Head of caudate nucleus (tissue), 42 donors: ENCODE data around the gene PIBF1.
"Not testable (repeated sequence)": the region's sequence is repeated elsewhere in the genome, so short reads cannot be mapped to it uniquely, and the experiment has no call there.

Experiments
- DNase-seq, 42 donors: peaks; one replicate each; pipeline versions ENCODE4 v3.0.0 to v3.0.0-alpha.2; 2020 to 2021; ENCODE audit warnings: mixed read lengths in 7 of 42
- intact Hi-C: fragments of 100-400 bp; cut with DNase I; formaldehyde crosslinking; loops from one replicate; pipeline ENCODE4 v1.15.0; 2022

The PIBF1 gene

DNA sequence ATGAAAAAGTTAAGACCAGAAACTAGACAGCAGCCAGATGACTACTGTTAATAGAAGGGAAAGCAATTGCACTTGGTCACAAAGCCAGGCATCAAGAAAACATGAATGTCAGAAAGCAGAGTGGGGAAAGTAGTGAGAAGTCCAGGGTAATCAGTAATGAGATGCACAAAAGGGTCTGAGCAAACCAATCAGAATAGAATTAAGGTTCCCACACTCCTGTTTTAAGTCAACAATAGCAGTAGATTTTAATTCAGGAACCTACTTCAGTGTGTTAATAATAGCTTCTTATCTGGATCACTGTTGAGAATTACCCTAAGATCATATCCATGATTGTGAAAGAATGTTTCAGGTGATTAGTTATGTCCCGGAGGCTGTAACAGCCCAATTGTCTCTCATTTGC is 204.3 kb downstream of the PIBF1 start:
- intact Hi-C loops, result no loop called here
- no peak for DNase-seq

DNA sequence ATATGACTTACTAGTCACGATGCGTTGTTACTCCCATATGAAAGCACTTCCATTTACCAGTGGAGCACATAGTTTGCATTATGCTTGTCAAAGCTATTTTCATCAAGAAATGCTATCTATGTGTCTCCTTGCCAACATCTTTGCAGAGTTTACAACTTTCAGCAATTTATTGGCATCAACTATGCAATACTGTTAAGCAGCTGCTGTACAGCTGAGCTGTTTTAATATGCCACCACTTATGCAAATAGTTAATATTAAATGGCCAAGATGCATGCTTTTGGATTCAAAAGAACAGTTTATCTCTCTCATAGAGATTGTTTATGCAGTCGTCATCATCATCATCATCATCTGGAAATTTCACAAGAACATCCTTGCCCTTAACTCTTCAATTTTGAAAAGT is 209.0 kb downstream of the PIBF1 start:
- intact Hi-C loops, result no loop called here

DNA sequence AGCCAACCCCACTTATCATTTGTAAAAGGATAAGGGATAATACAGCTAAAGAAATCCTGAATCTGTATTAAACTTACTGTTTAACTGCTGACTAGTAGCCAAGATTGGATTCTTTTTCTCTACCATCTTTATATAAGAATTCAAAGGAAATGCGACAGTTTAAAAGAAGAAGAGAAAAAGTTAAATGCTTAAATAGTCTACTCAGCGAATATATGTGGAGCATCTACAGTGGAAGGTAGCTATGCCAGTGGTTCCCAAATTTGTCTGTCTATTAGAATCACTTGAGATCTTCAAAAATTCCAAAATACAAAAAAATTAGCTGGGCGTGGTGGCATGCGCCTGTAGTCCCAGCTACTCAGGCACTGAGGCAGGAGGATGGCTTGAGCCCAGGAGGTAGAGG is 216.1 kb downstream of the PIBF1 start:
- no peak for DNase-seq
- intact Hi-C loops, result no loop called here

More for the DNA sequence above, 209.0 kb downstream of the PIBF1 start:
- no peak for DNase-seq

DNA sequence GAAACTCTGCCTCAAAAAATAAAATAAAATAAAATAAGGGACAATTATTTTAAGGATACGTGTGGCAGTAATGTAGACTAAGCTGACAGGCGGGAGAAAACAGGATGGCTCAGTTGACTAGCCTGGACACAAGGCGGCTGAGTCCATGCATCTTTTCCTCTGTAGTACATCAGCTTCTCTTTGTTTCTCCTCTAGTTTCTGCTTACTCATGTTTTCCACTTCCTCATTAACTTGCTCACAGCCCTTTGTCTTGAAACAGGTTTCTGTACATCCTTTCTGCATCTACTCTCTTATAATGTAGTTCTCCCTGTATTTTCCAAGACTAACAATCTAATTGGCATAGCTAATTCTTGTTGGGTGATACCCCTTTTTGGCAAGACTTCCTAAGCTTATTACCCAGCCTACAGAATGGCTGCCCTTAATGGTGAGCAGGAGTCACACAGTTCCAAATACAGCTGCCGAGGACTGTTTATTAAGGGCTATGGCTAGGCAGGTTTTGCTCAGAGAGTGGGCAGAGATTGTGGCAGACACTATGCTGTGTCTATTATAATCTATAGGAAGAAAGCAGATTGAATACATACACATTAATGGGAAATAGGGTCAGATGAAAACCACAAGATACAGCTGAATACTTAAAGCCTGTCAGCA is 218.2 kb downstream of the PIBF1 start:
- intact Hi-C loops, result no loop called here
- no peak for DNase-seq

DNA sequence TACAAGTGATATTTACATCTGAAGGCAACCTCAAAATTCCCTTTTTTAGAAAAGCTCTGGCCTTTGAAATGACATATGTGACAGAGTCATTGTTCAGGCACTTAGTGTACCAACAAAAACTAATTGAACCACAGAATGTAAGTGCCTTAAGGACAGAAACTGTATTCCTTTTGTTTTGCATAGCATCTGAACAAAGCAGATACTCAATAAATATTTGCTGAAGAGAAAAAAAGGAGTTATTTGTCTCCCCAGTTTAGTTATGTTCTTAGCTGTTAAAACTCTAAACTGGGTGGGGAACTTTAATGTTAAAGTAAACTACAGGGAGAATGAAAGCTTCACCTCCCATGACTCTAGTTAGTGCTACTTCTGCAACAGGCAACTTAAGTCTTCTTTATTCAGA is 220.0 kb downstream of the PIBF1 start:
- no peak for DNase-seq
- intact Hi-C loops, result no loop called here

DNA sequence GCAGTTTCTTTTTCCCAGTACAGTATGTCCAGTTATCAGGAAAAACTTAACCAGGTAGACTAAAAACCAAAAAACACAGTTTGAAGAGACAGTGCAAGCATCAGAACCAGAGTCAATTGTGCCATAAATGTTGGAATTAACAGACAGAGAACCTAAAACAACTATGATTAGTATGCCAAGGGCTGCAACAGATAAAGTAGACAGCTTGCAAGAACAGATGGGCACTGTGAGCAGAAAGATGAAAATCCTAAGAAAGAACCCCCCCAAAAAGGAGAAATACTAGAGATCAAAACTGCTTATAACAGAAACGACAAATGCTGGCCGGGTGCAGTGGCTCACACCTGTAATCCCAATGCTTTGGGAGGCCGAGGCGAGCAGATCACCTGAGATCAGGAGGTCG is 229.8 kb downstream of the PIBF1 start:
- intact Hi-C loops, result no loop called here
- no peak for DNase-seq

DNA sequence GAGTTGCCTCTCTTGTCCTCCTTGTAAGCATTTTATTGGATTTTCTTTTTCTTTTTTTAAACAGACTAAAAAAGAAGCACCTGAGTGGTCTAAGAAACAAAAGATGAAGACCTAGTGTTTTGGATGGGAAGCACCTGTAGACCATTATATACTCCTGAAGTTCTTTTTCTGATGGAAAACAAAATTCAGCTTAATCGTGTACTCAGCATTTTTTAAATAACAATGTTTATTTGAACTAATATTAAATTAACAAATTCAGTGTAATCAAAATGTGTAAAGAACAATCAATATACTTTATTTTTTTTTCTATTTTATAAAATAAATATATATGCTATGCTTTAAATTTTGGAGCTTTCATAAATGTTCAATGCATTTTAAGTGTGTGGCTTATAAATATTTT is 233.9 kb downstream of the PIBF1 start:
- intact Hi-C loops, result no loop called here
- DNase-seq, result no peak

DNA sequence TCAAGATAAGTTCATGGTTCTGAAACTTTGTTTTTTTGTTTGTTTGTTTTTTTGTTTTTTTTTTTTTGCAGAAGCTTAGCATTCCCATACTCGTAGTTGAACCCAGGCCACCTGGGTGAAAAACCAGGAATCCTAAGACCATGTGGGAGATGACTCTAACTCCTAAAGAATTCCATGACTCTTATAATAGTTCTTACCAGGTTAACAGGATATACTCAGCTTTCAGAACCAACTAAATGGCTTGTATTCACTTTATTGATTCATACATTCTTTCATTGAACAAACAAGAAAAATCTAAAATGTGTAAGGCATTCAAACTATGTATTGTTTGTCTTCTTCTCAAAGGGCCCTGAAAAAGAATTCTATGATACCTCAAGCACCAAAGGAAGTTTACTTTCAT is 236.4 kb downstream of the PIBF1 start:
- intact Hi-C loops, result no loop called here
- DNase-seq, result no peak

DNA sequence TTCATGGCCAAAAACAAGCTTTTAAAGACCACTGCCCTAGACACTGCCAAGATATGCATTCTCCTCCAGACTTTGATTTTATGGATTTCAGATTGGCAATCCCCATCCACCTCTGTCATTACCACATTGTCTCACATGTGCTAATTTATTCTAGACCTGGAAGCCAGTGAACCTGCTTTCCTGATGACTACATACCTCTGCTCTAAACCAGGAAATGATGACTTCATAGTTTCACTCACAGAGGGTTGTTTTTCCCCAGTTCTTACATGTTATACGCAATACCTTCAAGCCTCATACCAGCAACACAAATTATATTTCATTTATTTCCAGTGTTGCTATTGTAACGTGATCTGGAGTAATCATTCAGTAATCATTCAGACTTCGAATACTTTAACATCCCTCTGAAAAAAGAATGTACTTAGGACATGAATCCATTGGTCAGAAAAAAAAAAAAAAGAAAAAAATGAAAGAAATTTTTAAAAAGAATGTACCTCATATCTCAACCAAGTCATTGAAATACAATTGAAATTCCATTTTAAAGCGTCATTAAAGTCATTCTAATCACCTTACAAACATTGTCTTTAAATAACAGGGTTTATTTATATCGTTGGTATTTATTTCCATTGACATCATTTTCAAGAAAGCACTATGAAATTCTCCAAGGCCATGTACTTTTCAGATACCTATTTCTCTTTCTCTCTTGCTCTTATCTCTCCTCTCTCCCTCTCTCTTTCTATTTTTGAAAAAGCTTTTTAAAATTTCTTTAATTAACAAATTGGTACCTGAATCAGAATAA is 243.5 kb downstream of the PIBF1 start:
- DNase-seq, result no peak
- intact Hi-C loops, result no loop called here

DNA sequence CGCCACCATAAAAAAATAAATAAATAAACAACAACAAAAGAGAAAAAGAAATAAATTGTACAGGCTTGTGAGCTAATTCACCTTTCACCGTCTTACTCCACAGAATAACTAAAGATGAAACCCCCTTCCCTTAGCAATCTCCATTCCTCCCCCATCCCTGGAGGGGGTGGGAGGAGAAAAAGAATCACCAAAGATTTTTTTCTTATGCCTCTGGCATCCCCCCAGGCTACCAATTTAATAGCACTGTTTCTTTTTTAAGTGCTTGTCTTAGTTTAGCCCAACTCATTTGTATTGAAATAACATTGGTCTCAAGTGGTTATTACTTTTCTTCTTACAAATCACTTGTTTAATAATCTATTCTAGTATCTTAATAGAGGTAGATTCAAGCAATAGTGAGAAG is 253.0 kb downstream of the PIBF1 start:
- intact Hi-C loops, result no loop called here
- DNase-seq, result no peak

DNA sequence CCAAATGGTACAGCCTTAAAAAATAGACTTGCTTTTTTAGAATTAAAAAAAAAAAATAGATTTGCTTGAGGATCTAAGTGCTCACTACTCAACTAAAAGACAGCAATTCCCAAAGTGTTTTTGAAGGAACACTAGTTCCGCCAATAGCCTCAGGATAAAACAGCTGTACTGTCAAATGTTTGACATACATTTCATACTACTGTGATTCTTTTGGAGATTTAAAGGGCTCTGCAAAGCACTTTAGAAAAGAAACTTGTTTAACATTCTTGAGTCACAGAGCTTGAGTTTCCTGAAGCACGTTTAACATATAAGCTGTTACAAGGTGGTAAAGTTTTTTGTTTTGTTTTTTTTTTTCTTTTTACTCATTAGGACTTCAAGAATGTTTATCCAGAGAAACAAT is 253.7 kb downstream of the PIBF1 start:
- intact Hi-C loops, result no loop called here
- DNase-seq, result no peak

DNA sequence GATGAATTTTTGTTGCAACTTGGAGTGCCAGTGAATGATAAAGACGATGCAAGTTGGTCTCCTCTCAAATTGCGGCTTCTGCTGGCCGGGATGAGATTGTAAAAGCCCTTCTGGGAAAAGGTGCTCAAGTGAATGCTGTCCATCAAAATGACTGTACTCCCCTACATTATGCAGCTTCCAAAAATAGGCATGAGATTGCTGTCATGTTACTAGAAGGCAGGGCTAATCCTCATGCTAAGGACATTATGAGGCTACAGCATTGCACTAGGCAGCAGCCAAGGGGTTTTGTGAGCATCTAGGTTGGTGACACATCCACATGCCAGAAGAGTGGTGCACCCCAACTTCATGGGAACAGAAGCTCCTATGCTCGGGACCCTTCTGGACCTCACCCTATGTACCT is 254.6 kb downstream of the PIBF1 start:
- DNase-seq, result no peak

DNA sequence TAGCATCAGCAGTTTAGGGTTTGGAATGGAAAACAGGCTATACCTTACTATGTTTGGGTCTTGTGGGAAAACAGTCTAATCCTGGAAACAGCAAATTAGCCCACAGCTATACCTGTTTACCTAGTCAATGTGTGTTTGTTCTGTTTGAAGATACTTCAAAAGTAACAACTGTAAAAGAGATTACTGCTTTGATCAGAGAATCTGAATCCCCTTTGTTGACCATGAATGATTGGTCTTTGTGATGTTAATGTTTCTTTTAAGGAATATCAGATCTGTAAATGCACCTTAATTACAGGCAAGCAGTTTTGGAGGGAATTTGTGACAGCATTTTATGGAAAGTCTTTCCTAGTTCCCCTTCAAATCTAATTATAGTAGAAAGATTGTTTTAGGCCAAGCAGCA is 256.1 kb downstream of the PIBF1 start:
- intact Hi-C loops, result no loop called here
- no peak for DNase-seq

More for the DNA sequence above, 254.6 kb downstream of the PIBF1 start:
- intact Hi-C loops, result no loop called here

DNA sequence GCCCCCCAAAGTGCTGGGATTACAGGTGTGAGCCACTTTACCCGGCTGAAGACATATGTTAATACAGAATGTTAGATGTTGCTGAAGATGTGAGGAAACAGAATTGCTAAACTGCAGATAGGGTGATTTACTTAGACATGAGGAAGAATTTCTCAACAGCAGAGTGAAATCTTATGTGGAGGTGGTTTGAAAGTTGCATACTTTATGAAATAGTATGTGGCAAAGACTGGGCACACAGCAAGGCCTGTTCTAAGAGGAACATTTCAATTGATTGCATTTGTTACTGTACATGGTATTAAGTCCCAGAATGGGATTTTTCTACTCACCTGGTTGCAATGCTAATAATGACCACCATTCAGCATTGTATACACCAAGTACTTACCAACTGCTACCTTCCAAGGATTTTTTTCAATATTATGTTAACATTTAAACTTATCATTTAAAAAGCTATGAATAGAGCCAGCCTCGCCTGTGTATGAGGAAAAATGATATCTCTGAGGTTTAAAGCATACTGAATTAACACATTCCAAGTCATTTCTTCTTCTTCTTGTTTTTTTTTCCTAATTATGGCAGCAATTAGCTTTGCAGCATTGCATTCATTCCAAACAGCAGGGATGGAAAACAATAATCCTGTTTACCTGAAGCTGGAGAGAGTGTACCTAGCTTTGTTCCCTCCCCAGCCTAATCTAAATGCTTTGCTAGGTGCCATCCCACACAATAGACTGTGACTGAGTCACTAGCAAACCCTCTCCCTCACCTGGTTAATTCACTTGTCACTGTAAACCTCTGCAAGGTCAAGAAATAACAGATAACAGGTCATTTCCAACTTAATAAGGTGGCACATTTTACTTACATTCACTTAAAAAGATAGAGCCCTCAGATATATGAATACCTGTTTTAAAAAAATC is 257.5 kb downstream of the PIBF1 start:
- intact Hi-C loops, result no loop called here
- peak in 11 of 42 donors; percentile 8 to 59 (median 20) for DNase-seq

DNA sequence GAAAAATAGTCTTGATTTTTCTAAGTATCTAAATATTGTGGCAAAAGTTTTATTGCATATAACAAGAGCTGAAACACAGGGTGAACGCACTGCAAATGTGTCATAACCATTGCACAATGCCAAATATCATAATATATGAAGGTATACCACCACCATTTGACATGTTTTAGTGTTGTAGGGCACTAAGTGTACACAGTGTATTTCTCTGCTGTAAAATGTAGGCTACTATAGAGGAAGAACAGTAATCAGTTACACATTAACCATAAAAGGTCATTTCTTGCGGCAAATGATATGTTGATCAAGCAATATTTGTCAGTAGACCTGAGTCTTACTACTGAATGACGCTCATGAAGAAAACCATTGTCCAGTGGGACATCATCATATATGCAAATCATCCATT is 258.6 kb downstream of the PIBF1 start:
- no peak for DNase-seq
- intact Hi-C loops, result no loop called here

DNA sequence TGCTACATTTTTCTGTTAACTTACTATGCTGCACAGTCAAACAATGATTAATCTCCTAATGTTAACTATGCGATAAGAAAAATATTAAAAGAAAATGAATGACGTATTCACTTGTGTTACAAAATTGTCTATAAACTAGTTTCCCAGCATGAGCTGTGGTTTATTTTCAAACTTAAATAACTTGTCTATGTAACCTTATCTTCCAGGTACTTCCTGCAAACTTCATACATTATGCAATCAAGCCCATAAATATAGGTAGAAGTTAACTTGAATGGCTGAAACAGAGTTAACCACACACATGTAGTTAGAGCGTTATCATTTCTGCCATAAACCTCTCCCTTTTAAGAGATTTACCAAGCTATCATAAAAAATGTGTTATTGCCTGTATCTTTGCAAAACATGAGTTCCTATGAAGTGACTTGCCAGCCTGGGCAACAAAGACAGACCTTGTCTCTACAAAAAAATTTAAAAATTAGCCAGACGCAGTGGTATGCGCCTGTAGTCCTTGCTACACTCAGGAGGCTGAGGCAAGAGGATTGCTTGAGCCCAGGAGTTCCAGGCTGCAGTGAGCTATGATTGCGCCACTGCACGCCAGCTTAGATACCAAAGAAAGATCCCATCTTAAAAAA is 259.1 kb downstream of the PIBF1 start:
- no peak for DNase-seq
- intact Hi-C loops, result no loop called here

DNA sequence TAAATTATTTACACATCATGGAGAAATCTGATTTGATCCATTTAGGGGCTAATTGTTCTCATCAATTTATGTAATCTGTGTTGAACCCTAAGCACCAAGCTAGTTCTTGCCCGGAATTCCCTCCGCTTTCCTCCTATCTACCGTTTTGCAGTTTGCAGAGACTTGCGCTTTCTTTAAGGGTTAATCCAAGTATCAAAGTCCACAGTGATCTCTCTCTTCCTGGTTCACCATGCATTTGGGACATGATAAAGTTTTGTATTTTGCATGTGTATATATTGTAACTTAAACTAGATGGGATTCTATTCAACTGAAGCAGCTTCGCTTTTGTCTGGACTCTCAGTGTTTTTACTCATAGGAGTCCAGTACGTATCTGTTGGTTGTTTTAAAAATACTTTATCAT is 263.1 kb downstream of the PIBF1 start:
- DNase-seq, result no peak
- intact Hi-C loops, result no loop called here

DNA sequence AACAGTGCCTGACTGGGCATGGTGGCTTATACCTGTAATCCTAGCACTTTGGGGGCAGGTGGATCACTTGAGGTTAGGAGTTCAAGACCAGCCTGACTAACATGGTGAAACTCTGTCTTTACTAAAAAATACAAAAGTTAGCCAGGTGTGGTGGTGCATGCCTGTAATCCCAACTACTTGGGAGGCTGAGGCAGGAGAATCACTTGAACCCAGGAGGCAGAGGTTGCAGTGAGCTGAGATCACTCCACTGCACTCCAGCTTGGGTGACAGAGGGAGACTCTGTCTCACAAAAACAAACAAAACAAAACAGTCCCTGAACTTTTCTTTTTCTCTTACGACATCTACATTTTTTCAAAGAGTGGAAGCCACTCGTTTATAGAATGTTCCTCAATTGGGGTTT is 266.7 kb downstream of the PIBF1 start:
- intact Hi-C loops, DNase-seq: not testable (repeated sequence)

DNA sequence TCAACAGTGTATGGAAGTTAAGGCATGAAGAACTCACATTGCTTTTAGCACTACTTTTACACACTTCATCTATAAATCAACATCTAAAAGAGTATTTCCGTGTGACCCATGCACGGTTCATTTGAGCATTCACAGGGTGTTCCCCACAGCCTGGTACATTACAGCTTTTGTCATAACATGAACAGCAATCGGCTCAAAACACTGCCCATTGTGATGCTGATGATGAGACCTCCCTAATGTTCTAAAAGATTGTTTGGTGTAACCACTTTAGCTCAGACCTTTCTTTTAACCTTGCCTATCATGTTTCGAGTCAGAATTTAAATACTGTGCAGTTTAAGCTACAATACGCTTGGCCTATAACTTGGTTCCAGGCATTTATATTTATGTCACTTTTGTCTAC is 272.8 kb downstream of the PIBF1 start:
- no peak for DNase-seq
- intact Hi-C loops, result no loop called here
